Muscle of arm (tissue), 12 donors: ENCODE measurements around the gene NOXA1. TPM values are rescaled to one million over a fixed set of nuclear protein-coding genes. Genes with fewer than 3 reads are reported as not detected.
"Not testable (repeated sequence)": the region's sequence is repeated elsewhere in the genome, so short reads cannot be mapped to it uniquely, and the experiment has no call there.

ENCODE experiments used
- DNase-seq: peaks from one replicate; pipeline ENCODE4 v3.0.0-alpha.2; 2013
- polyA plus RNA-seq, 12 donors: library from polyadenylated mRNA; unstranded; fragments of 120-200 nt; gene quantifications; one replicate each; pipeline ENCODE4 v1.2.1, GENCODE V29; 2013; ENCODE audit not compliant: insufficient read length in 12 of 12

Gene NOXA1
- polyA plus RNA-seq, 12 donors = 1.4 to 3.1 (median 2.4) TPM; not detected in 2

DNA sequence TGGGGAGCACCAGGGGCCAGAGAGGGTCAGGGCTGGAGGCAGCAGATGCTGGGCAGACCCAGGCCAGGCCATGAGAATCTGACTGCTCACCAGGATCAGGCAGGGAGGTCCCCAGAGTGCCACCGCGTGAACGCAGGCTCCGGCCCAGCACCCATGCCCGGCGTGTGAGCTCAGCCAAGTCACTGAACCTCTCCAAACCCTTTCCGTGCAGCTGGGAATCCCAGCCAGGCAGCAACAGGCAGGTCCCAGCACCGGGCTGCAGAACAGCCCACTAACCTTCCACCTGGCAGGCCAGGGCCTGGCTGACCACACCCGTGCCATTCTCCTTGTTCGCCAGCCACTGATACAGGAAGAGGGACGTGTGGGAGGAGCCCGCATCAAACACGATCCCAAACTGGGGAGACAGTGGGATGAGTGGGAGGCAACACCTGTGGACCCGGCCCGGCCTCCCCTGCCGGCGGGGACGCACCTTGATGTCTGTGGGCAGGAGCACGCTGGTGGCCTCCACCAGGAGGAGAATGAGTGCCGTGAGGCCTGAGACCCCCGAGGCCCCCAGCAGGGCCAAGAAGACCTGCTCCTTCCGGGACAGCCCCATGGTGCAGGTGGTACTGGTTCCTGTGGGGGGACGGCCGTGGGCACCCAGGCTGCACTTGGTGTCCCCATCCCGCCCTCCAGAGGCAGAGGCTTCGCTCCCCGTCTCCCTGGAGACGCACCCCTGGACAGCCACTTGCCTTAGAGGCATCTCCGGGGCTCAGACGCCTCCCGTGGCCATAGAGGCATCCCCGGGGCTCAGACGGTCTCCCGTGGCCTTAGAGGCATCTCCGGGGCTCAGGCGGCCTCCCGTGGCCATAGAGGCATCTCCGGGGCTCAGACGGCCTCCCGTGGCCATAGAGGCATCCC is 14.7 kb downstream of the NOXA1 start:
- DNase-seq = no peak

DNA sequence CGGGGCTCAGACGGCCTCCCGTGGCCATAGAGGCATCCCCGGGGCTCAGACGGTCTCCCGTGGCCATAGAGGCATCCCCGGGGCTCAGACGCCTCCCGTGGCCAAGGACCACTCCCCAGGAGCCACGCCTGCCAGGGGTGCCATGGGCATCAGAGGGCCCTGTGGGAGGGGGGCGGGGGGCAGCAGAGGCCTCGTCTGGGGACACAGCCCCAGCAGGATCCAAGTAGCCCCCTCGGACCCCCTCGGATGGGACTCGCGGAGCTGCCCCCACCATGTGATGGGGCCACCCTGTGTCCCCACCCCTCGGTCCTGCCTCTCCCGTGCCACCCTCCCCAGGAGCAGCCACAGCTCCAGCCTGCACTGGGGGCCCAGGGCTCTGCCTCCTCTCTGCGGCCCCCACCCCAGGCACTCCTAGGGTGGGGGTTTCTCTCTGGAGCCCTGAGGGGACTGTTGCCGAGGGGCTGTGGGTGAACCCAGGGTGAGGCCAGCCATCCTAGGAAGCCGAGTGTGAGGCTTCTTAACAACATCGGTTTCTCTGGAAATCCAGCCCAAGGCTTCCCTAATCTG is 15.5 kb downstream of the NOXA1 start:
- no peak for DNase-seq

DNA sequence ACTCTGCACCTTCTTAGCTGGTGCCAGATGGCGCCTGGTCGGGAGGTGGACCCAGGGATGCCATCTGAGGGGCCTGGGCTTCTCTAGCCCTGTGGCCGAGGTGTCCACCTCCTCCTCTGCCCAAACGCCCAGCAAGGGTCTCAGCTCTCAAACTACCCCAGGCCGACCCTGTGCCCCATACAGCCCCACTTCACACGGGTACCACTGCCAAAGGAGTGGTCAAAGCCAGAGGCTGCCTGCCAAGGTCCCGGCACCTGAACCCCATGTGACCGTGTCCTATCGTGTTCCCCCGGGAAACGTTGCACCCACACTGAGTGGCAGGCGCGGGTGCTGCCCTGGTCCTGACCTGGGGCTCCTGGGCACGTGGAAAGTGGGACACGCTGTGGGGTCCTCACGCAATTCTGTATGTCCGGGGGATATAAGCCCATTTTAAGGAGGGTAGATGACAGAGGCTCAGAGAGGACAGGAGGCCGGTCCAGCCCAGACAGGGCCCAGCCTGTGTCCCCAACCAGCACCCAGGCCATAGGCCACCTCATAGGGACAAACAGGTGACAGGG is 16.0 kb downstream of the NOXA1 start:
- DNase-seq = no peak

- peak; percentile 43 for DNase-seq
These were observed 18.2 kb downstream of the NOXA1 start, which contains the start of gene ENTPD8 for GRCh38 chr9:137441289-137441934. ENTPD8 (minus strand) TSS chr9:137441357; CDS start chr9:137438285, 3,072 bp downstream.

- no peak for DNase-seq
These were observed 18.7 kb downstream of the NOXA1 start for GRCh38 chr9:137441935-137442321.

DNA sequence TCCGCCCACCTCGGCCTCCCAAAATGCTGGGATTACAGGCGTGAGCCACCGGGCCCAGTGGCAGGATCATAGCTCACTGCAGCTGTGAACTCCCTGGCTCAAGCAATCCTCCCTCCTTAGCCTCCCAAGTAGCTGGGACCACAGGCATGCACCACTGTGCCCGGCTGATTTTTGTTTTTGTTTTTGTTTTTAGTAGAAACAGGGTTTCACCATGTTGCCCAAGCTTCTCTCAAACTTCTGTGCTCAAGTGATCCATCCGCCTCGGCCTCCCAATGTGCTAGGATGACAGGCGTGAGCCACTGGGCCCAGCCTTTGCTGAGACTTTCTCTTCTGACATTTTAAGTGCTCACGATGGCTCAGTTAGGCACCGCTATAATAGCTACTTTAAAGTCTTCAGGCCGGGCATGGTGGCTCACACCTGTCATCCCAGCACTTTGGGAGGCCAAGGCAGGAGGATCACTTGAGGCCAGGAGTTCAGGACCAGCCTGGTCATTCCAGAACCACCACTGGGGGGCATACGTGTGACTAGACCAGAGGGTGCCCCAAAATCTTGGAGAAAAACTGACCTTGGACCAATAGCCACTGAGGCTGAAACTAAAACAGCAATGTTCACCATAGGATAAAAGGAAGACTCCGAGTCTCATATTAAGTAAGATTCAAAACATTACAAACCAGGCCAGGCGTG is 21.1 kb downstream of the NOXA1 start:
- DNase-seq = no peak

DNA sequence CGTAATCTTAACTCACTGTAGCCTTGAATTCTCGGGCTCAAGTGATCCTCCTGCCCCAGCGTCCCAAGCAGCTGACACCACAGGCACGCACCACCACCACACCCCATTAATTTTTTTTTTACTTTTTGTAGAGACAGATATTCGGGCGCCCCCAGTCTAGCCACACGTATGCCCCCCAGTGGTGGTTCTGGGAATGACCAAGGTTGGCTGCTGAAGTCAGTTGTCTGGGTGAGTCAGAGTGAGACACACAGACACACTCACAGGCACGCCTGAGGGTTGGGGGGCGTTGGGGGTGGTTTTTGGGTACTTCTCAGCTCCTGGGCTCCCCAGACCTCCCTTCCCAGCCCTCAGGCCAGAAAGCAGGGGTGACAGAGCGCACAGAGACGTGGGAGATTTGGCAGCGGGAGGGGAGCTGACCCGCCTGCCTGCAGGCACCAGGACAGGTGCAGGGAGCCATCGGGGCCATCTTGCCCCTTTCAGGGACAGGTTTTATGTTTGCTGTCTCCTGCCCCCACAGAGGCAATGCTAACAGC is 22.1 kb downstream of the NOXA1 start:
- peak; percentile 73 for DNase-seq

- DNase-seq = no peak
These were observed 22.8 kb downstream of the NOXA1 start for GRCh38 chr9:137445930-137446431.

GRCh38 chr9:137446851-137447471 is 23.8 kb downstream of the NOXA1 start:
- DNase-seq = no peak

- DNase-seq = no peak
These were observed 24.8 kb downstream of the NOXA1 start for GRCh38 chr9:137447722-137448601.

DNA sequence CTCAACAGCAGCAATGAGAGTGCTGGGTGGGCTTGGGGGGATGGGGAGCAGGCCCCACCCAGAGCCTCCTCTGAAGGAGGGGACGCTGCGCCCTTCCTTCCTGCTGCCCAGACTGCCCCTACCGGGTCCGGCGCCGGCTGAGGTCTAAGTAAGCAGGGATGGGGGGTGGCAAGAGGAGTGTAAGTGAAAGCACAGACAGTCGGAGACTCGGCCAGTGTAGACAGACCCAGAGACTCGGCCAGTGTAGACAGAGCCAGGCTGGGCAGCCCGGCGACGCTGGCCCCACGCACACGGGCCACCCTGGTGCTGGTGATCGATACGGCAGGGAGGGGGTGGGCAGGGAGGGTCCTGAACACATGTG is 25.4 kb downstream of the NOXA1 start:
- no peak for DNase-seq

DNA sequence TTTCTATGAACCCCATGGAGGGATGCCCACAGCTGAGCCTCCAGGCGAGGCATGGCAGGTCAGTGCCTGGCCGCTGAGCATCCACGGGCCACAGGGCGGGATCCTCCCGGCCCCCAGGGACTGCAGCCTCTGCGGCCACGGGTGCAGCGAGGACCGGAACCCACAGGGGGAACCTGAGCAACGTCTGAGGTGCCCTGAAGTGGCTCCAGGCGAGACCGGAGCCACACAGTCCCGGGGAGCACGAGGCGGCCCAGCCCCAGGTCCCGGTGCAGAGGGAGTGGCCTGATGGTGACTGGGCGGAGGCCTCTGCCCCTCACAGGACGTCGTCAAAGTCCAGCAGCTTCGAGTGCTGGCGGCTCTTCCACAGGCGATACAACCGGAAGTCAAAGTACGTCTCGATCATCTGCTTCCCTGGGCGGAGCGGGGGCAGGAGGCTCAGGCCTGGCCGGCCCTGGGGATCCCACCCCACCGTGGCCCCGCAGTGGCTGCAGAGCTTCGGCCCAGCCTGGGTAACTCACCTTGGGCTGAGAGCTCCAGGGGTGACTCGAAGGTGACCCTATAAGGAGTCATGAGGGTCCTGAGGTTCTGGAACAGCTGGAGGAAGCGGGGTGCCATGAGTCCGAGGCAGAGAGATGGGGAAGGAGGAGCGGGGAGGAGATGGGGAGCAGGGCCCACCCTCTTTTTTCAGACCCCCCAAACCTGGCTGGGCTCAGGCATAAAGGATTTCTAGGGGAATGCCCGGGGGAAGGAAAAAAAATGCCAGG is 26.1 kb downstream of the NOXA1 start:
- DNase-seq = no peak

DNA sequence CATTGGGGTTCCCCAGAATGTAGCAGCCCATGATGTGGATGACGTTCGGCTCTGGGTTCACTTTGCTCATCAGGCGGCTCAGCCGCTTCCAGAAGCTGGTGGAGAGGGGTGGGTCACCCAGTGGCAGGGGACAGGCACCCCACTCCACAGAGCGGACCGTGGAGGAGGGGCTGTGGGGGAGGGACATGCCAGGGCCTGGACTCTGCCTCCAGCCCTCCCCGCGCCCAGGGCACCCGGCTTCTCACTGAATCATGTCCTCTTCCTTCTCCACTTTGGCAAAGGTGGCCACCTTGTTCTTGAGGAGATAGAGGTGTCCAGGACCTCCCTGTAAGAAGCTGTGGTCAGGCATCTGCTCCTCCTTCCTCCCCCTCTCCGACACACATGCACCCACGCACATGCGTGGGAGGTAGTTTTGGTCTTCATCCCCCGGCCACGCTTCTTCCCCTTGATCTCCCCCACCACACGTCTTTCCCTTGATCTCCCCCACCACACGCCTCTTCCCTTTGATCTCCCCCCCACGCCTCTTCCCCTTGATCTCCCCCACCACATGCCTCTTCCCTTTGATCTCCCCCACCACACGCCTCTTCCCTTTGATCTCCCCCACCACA is 26.8 kb downstream of the NOXA1 start:
- no peak for DNase-seq

DNA sequence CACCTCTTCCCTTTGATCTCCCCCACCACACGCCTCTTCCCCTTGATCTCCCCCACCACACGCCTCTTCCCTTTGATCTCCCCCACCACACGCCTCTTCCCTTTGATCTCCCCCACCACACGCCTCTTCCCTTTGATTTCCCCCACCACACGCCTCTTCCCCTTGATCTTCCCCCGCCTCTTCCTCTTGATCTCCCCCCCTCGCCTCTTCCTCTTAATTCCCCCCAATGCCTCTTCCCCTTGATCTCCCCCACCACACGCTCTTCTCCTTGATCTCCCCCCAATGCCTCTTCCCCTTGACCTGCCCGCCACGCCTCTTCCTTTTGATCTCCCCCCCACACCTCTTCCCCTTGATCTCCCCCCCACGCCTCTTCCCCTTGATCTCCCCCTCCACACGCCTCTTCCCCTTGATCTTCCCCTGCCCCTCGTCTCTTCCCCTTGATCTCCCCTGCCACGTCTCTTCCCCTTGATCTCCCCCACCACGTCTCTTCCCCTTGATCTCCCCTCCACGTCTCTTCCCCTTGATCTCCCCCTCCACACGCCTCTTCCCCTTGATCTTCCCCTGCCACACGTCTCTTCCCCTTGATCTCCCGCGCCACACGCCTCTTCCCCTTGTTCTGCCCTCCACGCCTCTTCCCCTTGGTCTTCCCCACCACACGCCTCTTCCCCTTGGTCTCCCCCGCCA is 27.5 kb downstream of the NOXA1 start:
- not testable (repeated sequence) for DNase-seq

DNA sequence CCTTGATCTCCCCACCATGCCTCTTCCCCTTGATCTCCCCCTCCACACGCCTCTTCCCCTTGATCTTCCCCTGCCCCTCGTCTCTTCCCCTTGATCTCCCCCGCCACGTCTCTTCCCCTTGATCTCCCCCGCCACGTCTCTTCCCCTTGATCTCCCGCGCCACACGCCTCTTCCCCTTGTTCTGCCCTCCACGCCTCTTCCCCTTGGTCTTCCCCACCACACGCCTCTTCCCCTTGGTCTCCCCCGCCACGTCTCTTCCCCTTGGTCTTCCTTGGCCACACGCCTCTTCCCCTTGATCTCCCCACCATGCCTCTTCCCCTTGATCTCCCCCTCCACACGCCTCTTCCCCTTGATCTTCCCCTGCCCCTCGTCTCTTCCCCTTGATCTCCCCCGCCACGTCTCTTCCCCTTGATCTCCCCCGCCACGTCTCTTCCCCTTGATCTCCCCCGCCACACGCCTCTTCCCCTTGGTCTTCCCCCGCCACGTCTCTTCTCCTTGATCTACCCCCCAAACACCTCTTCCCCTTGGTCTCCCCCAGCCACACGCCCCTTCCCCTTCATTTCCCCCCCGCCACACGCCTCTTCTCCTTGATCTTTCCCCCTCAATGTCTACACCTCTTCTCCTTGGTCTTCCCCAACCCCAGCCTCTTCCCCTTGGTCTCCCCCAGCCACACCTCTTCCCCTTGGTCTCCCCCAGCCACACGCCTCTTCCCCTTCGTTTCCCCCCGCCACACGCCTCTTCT is 28.2 kb downstream of the NOXA1 start:
- not testable (repeated sequence) for DNase-seq

GRCh38 chr9:137452006-137452760 is 29.0 kb downstream of the NOXA1 start:
- no peak for DNase-seq
